HL-60 (cell line): Measurements from ENCODE around the gene C19orf81.

Experiments used
- GABPA ChIP-seq: IDR thresholded peaks from 2 replicates; pipeline ENCODE4 v1.6.1; 2012; ENCODE audit warnings: low read depth
- POLR2AphosphoS5 ChIP-seq: IDR thresholded peaks from 2 replicates; pipeline ENCODE4 v1.6.1; 2012; ENCODE audit warnings: low read depth
- SPI1 ChIP-seq: IDR thresholded peaks from 2 replicates; pipeline ENCODE4 v1.6.1; 2012; ENCODE audit warnings: low read depth, mild to moderate bottlenecking, borderline replicate concordance
- TF ChIP-seq, protein P1 (sequence below): IDR thresholded peaks from one replicate; pipeline ENCODE4 v1.5.1; 2011; ENCODE audit warnings: low read length, control low read depth, inconsistent platforms; ENCODE audit not compliant: insufficient read depth
- TF ChIP-seq, protein P2 (sequence below): IDR thresholded peaks from 2 replicates; pipeline ENCODE4 v1.6.1; 2012; ENCODE audit warnings: low read depth; ENCODE audit not compliant: insufficient replicate concordance

DNA sequence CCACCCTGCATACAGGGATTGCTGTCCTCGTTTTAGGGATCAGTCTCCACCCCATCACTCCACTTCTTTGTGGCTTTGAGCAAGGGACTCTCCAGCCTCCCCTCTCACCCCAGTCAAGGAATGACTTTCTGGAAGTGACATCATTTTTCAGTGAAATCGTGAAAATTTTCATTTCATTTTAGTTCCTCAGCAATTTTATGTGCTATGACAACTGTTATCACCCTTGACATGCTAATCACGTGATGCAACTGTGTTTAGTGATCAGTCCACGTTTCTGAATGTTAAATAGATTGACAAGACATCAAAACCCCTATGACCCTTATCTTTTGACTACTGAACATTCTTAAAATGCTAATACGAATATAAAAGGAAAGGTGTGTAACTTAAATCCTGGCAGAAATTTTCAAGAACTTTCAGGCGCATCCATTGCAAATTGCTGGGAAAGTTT lies 8.0 kb downstream of the C19orf81 start:
- TF ChIP-seq, protein P1, sequence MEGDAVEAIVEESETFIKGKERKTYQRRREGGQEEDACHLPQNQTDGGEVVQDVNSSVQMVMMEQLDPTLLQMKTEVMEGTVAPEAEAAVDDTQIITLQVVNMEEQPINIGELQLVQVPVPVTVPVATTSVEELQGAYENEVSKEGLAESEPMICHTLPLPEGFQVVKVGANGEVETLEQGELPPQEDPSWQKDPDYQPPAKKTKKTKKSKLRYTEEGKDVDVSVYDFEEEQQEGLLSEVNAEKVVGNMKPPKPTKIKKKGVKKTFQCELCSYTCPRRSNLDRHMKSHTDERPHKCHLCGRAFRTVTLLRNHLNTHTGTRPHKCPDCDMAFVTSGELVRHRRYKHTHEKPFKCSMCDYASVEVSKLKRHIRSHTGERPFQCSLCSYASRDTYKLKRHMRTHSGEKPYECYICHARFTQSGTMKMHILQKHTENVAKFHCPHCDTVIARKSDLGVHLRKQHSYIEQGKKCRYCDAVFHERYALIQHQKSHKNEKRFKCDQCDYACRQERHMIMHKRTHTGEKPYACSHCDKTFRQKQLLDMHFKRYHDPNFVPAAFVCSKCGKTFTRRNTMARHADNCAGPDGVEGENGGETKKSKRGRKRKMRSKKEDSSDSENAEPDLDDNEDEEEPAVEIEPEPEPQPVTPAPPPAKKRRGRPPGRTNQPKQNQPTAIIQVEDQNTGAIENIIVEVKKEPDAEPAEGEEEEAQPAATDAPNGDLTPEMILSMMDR = no peak
- no peak for TF ChIP-seq POLR2AphosphoS5
- TF ChIP-seq, protein P2, sequence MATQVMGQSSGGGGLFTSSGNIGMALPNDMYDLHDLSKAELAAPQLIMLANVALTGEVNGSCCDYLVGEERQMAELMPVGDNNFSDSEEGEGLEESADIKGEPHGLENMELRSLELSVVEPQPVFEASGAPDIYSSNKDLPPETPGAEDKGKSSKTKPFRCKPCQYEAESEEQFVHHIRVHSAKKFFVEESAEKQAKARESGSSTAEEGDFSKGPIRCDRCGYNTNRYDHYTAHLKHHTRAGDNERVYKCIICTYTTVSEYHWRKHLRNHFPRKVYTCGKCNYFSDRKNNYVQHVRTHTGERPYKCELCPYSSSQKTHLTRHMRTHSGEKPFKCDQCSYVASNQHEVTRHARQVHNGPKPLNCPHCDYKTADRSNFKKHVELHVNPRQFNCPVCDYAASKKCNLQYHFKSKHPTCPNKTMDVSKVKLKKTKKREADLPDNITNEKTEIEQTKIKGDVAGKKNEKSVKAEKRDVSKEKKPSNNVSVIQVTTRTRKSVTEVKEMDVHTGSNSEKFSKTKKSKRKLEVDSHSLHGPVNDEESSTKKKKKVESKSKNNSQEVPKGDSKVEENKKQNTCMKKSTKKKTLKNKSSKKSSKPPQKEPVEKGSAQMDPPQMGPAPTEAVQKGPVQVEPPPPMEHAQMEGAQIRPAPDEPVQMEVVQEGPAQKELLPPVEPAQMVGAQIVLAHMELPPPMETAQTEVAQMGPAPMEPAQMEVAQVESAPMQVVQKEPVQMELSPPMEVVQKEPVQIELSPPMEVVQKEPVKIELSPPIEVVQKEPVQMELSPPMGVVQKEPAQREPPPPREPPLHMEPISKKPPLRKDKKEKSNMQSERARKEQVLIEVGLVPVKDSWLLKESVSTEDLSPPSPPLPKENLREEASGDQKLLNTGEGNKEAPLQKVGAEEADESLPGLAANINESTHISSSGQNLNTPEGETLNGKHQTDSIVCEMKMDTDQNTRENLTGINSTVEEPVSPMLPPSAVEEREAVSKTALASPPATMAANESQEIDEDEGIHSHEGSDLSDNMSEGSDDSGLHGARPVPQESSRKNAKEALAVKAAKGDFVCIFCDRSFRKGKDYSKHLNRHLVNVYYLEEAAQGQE = no peak
- TF ChIP-seq GABPA = no peak
- TF ChIP-seq SPI1 = no peak
